Measurements from ENCODE around the gene SLC35G1. TPM values are rescaled to one million over a fixed set of nuclear protein-coding genes. Genes with fewer than 3 reads are reported as not detected.

SLC35G1 gene
- total and polyA plus RNA-seq, 10 donors = 1.2 to 7.9 (median 3.7) TPM

DNA sequence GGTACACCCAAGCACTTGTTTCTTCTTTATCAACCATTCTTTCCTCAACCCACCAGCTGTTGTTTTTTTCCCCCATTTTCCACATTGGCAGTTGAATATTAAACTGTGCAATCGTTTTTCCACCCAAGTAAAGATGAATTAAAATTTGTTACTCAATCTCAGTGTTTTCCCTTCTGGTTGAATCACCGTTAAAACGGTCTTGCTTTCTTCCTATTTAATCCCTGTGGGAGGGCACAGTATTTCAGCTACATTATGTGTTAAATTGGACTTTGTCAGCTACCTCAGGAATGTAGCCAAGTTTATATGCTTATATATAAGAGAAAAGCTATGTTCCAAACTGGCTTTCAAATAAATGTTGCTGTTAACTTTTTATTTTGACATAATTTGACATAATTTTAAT is 19.9 kb downstream of the SLC35G1 start:
- no peaks in the 10 kb centered on the region for H3K27me3 ChIP-seq (replicated peaks in 1 of 7)
- H3K36me3 ChIP-seq = peaks cover 0 to 2% (median 0%) of the 10 kb centered on the region in 6 donors
- 78 to 81% (median 79%) methylated on average over 3 of the region's 3 CpGs for WGBS, 5 donors
- DNase-seq = no peak
- intact Hi-C loops (cut with DNase I; ENCODE audit: low total_unique reads) = loop anchor here (10.0 kb wide), 1 partner anchor 411 kb away; no protein-coding TSS in a partner anchor
- no peak overlapping the region for H3K27ac ChIP-seq
- TF ChIP-seq POLR2A (IDR thresholded peaks at IDR 0.05) (no peak), CTCF (IDR thresholded peaks at IDR 0.05 in 8 of 11, conservative IDR thresholded peaks at IDR 0.05 in 3 of 11) (no peak), POLR2AphosphoS5 (IDR thresholded peaks at IDR 0.05) (no peak)
- H3K4me3 ChIP-seq = no peak overlapping the region
- no peaks in the 10 kb centered on the region for H3K9me3 ChIP-seq
- H3K4me1 ChIP-seq = peaks cover 0 to 11% (median 4%) of the 10 kb centered on the region in 6 donors

- 89 to 99% (median 96%) methylated on average over 6 of the region's 6 CpGs for WGBS, 5 donors
- intact Hi-C loops (cut with DNase I; ENCODE audit: low total_unique reads) = loop anchor here (10.0 kb wide), 1 partner anchor 409 kb away; no protein-coding TSS in a partner anchor
- DNase-seq = no peak
- H3K36me3 ChIP-seq = no peaks in the 10 kb centered on the region
- TF ChIP-seq POLR2A (IDR thresholded peaks at IDR 0.05) (no peak), CTCF (IDR thresholded peaks at IDR 0.05 in 8 of 11, conservative IDR thresholded peaks at IDR 0.05 in 3 of 11) (no peak), POLR2AphosphoS5 (IDR thresholded peaks at IDR 0.05) (no peak)
- H3K4me3 ChIP-seq = no peak overlapping the region
- peaks cover 0 to 11% (median 4%) of the 10 kb centered on the region in 6 donors for H3K4me1 ChIP-seq
- no peaks in the 10 kb centered on the region for H3K27me3 ChIP-seq (replicated peaks in 1 of 7)
- no peaks in the 10 kb centered on the region for H3K9me3 ChIP-seq
- H3K27ac ChIP-seq = no peak overlapping the region
Observed at GRCh38 chr10:93915598-93915997, 21.8 kb downstream of the SLC35G1 start.

DNA sequence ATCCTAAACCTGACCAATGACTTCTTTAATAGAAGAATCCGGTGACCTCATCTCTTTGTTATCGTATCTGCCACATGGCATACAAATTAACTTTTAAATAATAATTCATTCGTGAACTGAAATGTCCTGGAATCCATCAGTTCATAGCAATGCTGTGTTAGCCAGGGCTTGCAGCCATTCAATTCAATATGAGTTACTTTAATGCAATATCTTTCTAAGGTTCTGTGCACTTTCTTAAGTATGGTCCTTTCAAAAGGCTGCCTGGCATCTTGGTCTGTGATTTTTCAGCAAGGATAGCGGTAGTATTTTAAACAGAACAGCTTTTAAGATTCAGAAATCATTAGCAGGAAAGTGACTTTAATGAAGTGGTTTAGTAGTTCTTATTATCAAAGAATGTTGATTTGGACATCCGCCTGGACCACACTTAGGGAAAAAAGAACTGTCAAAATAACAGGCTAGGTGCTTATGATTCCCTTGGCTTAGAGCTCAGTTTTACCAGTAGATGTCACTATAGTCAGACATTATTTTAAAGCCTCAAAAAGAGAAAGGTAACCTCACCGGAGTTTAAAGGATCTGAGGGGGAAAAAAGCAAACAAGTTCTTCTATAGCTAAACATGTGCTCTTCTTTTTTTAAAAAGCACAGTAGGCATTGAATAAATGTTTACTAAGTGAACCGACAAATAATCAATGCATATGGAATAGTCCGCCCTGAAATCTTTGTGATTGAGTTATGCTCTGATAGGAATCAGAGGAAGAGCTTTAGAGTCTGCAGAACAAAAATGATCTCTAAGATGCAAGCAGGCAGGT is 22.7 kb downstream of the SLC35G1 start:
- no peak for TF ChIP-seq POLR2AphosphoS5 (IDR thresholded peaks at IDR 0.05)
- peak in 9 of 11 experiments; percentile 20 to 59 (median 52) for TF ChIP-seq CTCF (IDR thresholded peaks at IDR 0.05 in 8 of 11, conservative IDR thresholded peaks at IDR 0.05 in 3 of 11)
- intact Hi-C loops (cut with DNase I; ENCODE audit: low total_unique reads) = loop anchor here (10.0 kb wide), 1 partner anchor 408 kb away; no protein-coding TSS in a partner anchor
- H3K4me1 ChIP-seq = peaks cover 0 to 11% (median 4%) of the 10 kb centered on the region in 6 donors
- 65 to 72% (median 71%) methylated on average over 8 of the region's 8 CpGs for WGBS, 5 donors
- peak overlapping the region in 2 of 8 donors; percentile 14 to 44 for H3K27ac ChIP-seq
- no peaks in the 10 kb centered on the region for H3K9me3 ChIP-seq
- DNase-seq = no peak
- no peaks in the 10 kb centered on the region for H3K27me3 ChIP-seq (replicated peaks in 1 of 7)
- H3K36me3 ChIP-seq = no peaks in the 10 kb centered on the region
- no peak overlapping the region for H3K4me3 ChIP-seq

DNA sequence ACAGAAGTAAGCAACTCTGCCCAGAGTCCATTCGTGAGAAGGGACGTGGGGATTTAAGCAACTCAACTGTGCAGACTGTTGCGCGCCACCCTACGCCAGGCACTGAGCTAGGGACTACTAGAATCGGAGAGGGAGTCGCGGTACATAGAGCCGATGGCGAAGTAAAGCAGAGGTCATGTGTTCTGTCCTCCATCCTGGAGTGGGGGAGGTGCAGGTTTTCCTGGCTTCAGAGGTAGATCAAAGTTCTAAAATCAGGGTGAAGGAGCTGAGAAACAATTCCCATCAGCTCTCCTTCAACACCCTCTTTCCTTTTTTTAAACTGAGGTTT is 23.2 kb downstream of the SLC35G1 start:
- 86 to 92% (median 89%) methylated on average over 10 of the region's 10 CpGs for WGBS, 5 donors
- intact Hi-C loops (cut with DNase I; ENCODE audit: low total_unique reads) = loop anchor here (10.0 kb wide), 1 partner anchor 408 kb away; no protein-coding TSS in a partner anchor
- no peaks in the 10 kb centered on the region for H3K36me3 ChIP-seq
- peaks cover 0 to 11% (median 4%) of the 10 kb centered on the region in 6 donors for H3K4me1 ChIP-seq
- peak overlapping the region in 2 of 8 donors; percentile 14 to 44 for H3K27ac ChIP-seq
- no peaks in the 10 kb centered on the region for H3K9me3 ChIP-seq
- H3K4me3 ChIP-seq = no peak overlapping the region
- TF ChIP-seq POLR2AphosphoS5 (IDR thresholded peaks at IDR 0.05) (no peak), POLR2A (IDR thresholded peaks at IDR 0.05) (no peak), CTCF (IDR thresholded peaks at IDR 0.05 in 8 of 11, conservative IDR thresholded peaks at IDR 0.05 in 3 of 11) (no peak)
- DNase-seq = no peak
- no peaks in the 10 kb centered on the region for H3K27me3 ChIP-seq (replicated peaks in 1 of 7)

All from spleen (tissue), 11 donors.